ENCODE data around the gene XPO5. TPM values are rescaled to one million over a fixed set of nuclear protein-coding genes. Genes with fewer than 3 reads are reported as not detected.

The XPO5 gene
- total RNA-seq, 1 experiment from 2014 or later: 114 TPM

DNA sequence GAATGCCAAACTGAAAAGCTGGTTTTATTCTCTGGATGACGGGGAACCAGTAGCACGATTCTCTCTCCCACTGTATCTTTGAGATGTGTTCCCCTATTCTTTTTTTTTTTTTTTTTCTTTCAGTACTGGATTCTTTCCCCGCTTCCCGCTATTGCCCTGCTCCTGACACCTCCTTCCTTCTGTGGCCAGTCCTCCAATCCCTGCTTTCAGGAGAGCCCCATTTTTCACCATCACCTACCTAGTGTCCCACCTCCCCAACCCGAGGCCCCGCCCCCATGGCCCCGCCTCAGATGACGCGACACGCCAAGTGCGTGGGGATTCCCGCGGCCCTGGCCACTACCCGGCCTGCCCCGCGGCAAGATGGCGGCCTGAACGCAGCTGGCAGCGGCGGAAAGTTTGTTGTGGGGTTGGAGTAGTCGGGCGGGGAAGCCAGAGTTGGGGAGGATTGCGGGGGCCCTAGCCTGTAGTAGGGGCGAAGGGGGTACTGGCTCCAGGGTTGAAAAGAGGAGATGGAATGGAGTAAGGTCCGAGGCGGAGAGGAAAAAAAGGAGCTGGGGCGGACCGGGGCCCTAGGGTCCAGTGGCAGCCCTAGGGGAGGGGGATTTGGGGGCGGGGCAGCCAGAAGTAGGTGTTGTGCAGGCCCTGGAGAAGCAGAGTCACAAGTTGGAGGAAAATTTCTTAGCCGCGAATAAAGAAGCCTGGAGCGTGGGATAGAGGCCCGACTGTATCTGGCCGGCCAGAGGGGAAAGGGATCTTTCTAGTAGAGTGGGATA is 98.4 kb downstream of the XPO5 start, which contains the start of gene TJAP1:
Gene TJAP1 (plus strand): TSS at position 336 of the 773 bp plus-strand sequence. CDS start 21,432 bp downstream, outside the sequence.
- WGBS (ENCODE audit: extremely low coverage, insufficient read length, low lambda C conversion rate): no CpG with 5 or more reads among the region's 34 CpGs
- H2BK20ac ChIP-seq (ENCODE audit: low read depth, low read length, poor library complexity, severe bottlenecking): no peak within 1 kb of the TSS
- no peaks in the 10 kb centered on the region for H3K27me3 ChIP-seq (ENCODE audit: insufficient read depth, low read length)
- H3T11ph ChIP-seq (ENCODE audit: low read length): no peak within 1 kb of the TSS
- H3K27ac ChIP-seq (ENCODE audit: insufficient read length, low read depth, low read length): no peak within 1 kb of the TSS
- peaks cover 10% of the 10 kb centered on the region for H3K23me2 ChIP-seq (ENCODE audit: insufficient read length, low read depth, low read length, poor library complexity, severe bottlenecking)
- Mint-ChIP-seq H3K36me3 (ENCODE audit: insufficient read depth in 1 of 3, low read depth in 3 of 3) (peaks cover 0 to 3% (median 0%) of the 10 kb centered on the region in 3 experiments; a peak in 1 of 7 replicates), H3K4me3 (peak within 1 kb of the TSS; percentile 87 to 95), H3K27me3 (ENCODE audit: low read depth) (no peaks in the 10 kb centered on the region; the same call in 1 of the 2 replicates), H3K27ac (peak within 1 kb of the TSS; percentile 62 to 88 (median 85)), H3K9me3 (no peaks in the 10 kb centered on the region), H3K4me1 (peaks cover 39 to 47% of the 10 kb centered on the region in 2 experiments)
- peak within 1 kb of the TSS; percentile 52 for H2AFZ ChIP-seq (ENCODE audit: low read length)
- no peak within 1 kb of the TSS for H2BK120ac ChIP-seq (ENCODE audit: low read depth, low read length, poor library complexity, severe bottlenecking)
- peak; percentile 96 for DNase-seq
- no peaks in the 10 kb centered on the region for H4K20me1 ChIP-seq (ENCODE audit: control insufficient read depth, insufficient read depth, insufficient read length)
- no peak within 1 kb of the TSS for H4K8ac ChIP-seq (replicated peaks; ENCODE audit: insufficient read length, low read depth, low read length)
- TF ChIP-seq, protein P1, sequence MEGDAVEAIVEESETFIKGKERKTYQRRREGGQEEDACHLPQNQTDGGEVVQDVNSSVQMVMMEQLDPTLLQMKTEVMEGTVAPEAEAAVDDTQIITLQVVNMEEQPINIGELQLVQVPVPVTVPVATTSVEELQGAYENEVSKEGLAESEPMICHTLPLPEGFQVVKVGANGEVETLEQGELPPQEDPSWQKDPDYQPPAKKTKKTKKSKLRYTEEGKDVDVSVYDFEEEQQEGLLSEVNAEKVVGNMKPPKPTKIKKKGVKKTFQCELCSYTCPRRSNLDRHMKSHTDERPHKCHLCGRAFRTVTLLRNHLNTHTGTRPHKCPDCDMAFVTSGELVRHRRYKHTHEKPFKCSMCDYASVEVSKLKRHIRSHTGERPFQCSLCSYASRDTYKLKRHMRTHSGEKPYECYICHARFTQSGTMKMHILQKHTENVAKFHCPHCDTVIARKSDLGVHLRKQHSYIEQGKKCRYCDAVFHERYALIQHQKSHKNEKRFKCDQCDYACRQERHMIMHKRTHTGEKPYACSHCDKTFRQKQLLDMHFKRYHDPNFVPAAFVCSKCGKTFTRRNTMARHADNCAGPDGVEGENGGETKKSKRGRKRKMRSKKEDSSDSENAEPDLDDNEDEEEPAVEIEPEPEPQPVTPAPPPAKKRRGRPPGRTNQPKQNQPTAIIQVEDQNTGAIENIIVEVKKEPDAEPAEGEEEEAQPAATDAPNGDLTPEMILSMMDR (conservative IDR thresholded peaks at IDR 0.05): no peak
- H3K4me2 ChIP-seq (ENCODE audit: insufficient read depth, insufficient read length, low read length): peak within 1 kb of the TSS; percentile 81
- H2BK5ac ChIP-seq (ENCODE audit: insufficient read length, low read length): no peak within 1 kb of the TSS
- no peak within 1 kb of the TSS for H4K91ac ChIP-seq (ENCODE audit: insufficient read length, low read depth, low read length)
- no peak within 1 kb of the TSS for H3K56ac ChIP-seq (ENCODE audit: insufficient read length, low read depth, low read length)
- peaks cover 7% of the 10 kb centered on the region for H3K79me1 ChIP-seq (ENCODE audit: insufficient read depth, low read depth, low read length, poor library complexity, severe bottlenecking)
- peaks cover 15% of the 10 kb centered on the region for H3K79me2 ChIP-seq (ENCODE audit: insufficient read depth, low read length)
- no peak within 1 kb of the TSS for H2BK12ac ChIP-seq (ENCODE audit: insufficient read length, low read depth, low read length)
- H3K18ac ChIP-seq (ENCODE audit: insufficient read length, low read depth, low read length): peak within 1 kb of the TSS; percentile 82
- peak within 1 kb of the TSS; percentile 93 for H3K14ac ChIP-seq (ENCODE audit: insufficient read depth, low read length)
- no peak within 1 kb of the TSS for H3K4ac ChIP-seq (ENCODE audit: low read depth, low read length)
- H2BK15ac ChIP-seq (ENCODE audit: low read depth, low read length): no peak within 1 kb of the TSS
- H3K9me3 ChIP-seq (ENCODE audit: control insufficient read depth, low read depth, low read length): no peaks in the 10 kb centered on the region
- no peak within 1 kb of the TSS for H2AK5ac ChIP-seq (ENCODE audit: insufficient read length, low read length)
- peak within 1 kb of the TSS; percentile 72 for H3K9ac ChIP-seq (ENCODE audit: extremely low read depth, insufficient read length, low read length)
- H4K5ac ChIP-seq (ENCODE audit: insufficient read length, low read depth, low read length): no peak within 1 kb of the TSS
- H3K4me1 ChIP-seq (ENCODE audit: insufficient read depth, low read length): peaks cover 14% of the 10 kb centered on the region; the same call in 1 of the 2 replicates
- H3K23ac ChIP-seq (ENCODE audit: insufficient read length, low read depth, low read length): no peak within 1 kb of the TSS
